ENCODE data around the gene PGRMC2. TPM values are rescaled to one million over a fixed set of nuclear protein-coding genes. Genes with fewer than 3 reads are reported as not detected.

The PGRMC2 gene
- total and polyA plus RNA-seq, 2 donors (not counting 1 experiment from before 2014, with no cell fraction given) = 4.7 to 30.7 TPM

Other genes with a start within 250 kb of the PGRMC2 start
- gene LARP1B, start 226.5 kb downstream of the PGRMC2 start, total RNA-seq = 13.6 and 14.6 TPM in 2 replicates
- 4.5 and 9.1 TPM in 2 replicates for gene LARP1B, start 226.5 kb downstream of the PGRMC2 start, polyA plus RNA-seq

Measured in B cell (primary cell).